GM12878 (cell line): ENCODE results near the gene DMXL2. TPM values are rescaled to one million over a fixed set of nuclear protein-coding genes. Genes with fewer than 3 reads are reported as not detected.

Experiments
- ATAC-seq: fragments of 200-7000 bp; cut with Tn5 transposase; 3 replicates; pipeline ENCODE4 v1.9.1; 2020; ENCODE audit warnings: mild to moderate bottlenecking, moderate library complexity
- BruUV-seq: library from RNA; stranded (reverse); fragments of 400-500 nt; replicated peaks from 2 replicates; lab custom pipeline; 2021; lab: Mats Ljungman, UMichigan
- CTCF ChIA-PET: fragments of 300-600 bp; sonication (Branson Sonifier 250); formaldehyde crosslinking; extraction: SDS; loops from one replicate; lab custom pipeline; 2021; ENCODE audit warnings: inconsistent platforms; lab: Yijun Ruan, JAX
- POLR2A ChIA-PET: fragments of 350-600 bp; formaldehyde crosslinking; extraction: SDS; loops from one replicate; lab custom pipeline; 2021; ENCODE audit warnings: inconsistent platforms; lab: Charles Lee
- RAD21 ChIA-PET: fragments of 300-600 bp; sonication (Branson Sonifier 250); formaldehyde crosslinking; loops from one replicate; lab custom pipeline; 2023; ENCODE audit warnings: antibody characterized with exemption; ENCODE audit not compliant: unreplicated experiment; lab: Charles Lee
- SMC1A ChIA-PET: fragments of 300-600 bp; sonication (Branson Sonifier 250); formaldehyde crosslinking; loops from one replicate; lab custom pipeline; 2023; ENCODE audit not compliant: unreplicated experiment, uncharacterized antibody; lab: Charles Lee
- DNase-seq: peaks from one replicate; pipeline ENCODE4 v3.0.0-alpha.2; 2011; ENCODE audit warnings: low read depth, low spot score
- FAIRE-seq: peaks from 3 replicates; lab custom pipeline; 2011; peaks lifted over from hg19 to GRCh38; lab: Jason Lieb, UNC
- H2AFZ ChIP-seq: 2 replicates; pipeline ENCODE4 v1.6.0; 2011; ENCODE audit warnings: low read depth, low read length, control low read depth; ENCODE audit not compliant: control insufficient read depth
- H3K27ac ChIP-seq: 2 replicates; pipeline ENCODE4 v1.5.1; 2011; ENCODE audit warnings: control low read depth; ENCODE audit not compliant: control insufficient read depth, insufficient read depth
- H3K27me3 ChIP-seq, 2 experiments: replicated peaks in 1 of 2; 2 replicates each; pipeline versions ENCODE4 v1.6.0 to v1.6.1; 2011; ENCODE audit warnings: low read length in 1 of 2; ENCODE audit not compliant: control insufficient read depth in 2 of 2, insufficient read depth in 2 of 2
- H3K36me3 ChIP-seq, 2 experiments: 2 replicates each; pipeline ENCODE4 v1.5.1; 2011; ENCODE audit warnings: low read length in 1 of 2; ENCODE audit not compliant: control insufficient read depth in 2 of 2, insufficient read depth in 2 of 2
- H3K4me1 ChIP-seq: 2 replicates; pipeline ENCODE4 v1.6.1; 2011; ENCODE audit warnings: mild to moderate bottlenecking, low read length, moderate library complexity, mixed read lengths; ENCODE audit not compliant: control insufficient read depth, insufficient read depth
- H3K4me2 ChIP-seq: 2 replicates; pipeline ENCODE4 v1.6.0; 2011; ENCODE audit warnings: control low read depth; ENCODE audit not compliant: control insufficient read depth, insufficient read depth
- H3K4me3 ChIP-seq: fragments of 200-600 bp; sonication (generic); 2 replicates; pipeline ENCODE4 v1.5.1; 2016
- H3K79me2 ChIP-seq: 2 replicates; pipeline ENCODE4 v1.6.0; 2011; ENCODE audit warnings: low read length; ENCODE audit not compliant: control insufficient read depth, insufficient read depth
- H3K9ac ChIP-seq: 2 replicates; pipeline ENCODE4 v1.8.0; 2011; ENCODE audit warnings: low read length, control low read depth, mixed read lengths; ENCODE audit not compliant: control insufficient read depth, insufficient read depth
- H3K9me3 ChIP-seq: replicated peaks from 3 replicates; pipeline ENCODE4 v1.5.1; 2011; ENCODE audit warnings: mild to moderate bottlenecking, low read length; ENCODE audit not compliant: control insufficient read depth, insufficient read depth
- H4K20me1 ChIP-seq: 2 replicates; pipeline ENCODE4 v1.6.0; 2011; ENCODE audit not compliant: control insufficient read depth, insufficient read depth
- CHD4 ChIP-seq: fragments of 200-600 bp; sonication (generic); IDR thresholded peaks from 2 replicates; pipeline ENCODE4 v1.6.1; 2016; ENCODE audit warnings: mild to moderate bottlenecking
- JUNB ChIP-seq: IDR thresholded peaks from 2 replicates; pipeline ENCODE4 v1.6.1; 2016; ENCODE audit warnings: antibody characterized with exemption, mild to moderate bottlenecking
- NFYB ChIP-seq: IDR thresholded peaks from 2 replicates; pipeline ENCODE4 v1.6.1; 2011; ENCODE audit warnings: low read depth, mild to moderate bottlenecking, low read length, improper control_type of control experiment, moderate library complexity; ENCODE audit not compliant: insufficient read depth
- PAX8 ChIP-seq: fragments of 450-650 bp; IDR thresholded peaks from 2 replicates; pipeline ENCODE4 v1.6.1; 2017; ENCODE audit warnings: mild to moderate bottlenecking, moderate library complexity
- PKNOX1 ChIP-seq: fragments of 450-650 bp; IDR thresholded peaks from 2 replicates; pipeline ENCODE4 v1.6.1; 2016; ENCODE audit warnings: mild to moderate bottlenecking
- RCOR1 ChIP-seq: conservative IDR thresholded peaks from 2 replicates; pipeline ENCODE4 v1.6.1; 2012; ENCODE audit warnings: low read depth, low read length, improper control_type of control experiment
- ZSCAN29 ChIP-seq: fragments of 450-650 bp; IDR thresholded peaks from 2 replicates; pipeline ENCODE4 v1.6.1; 2017; ENCODE audit warnings: mild to moderate bottlenecking, moderate library complexity
- WGBS: methylation state at CpG from one replicate; pipeline ENCODE4 v1.1.6; 2016; ENCODE audit warnings: low lambda C conversion rate; ENCODE audit not compliant: insufficient replicate concordance, insufficient coverage; ENCODE audit errors: missing lambda C conversion rate; 5-methylcytosine and 5-hydroxymethylcytosine counted together
- in situ Hi-C: fragments of 300-500 bp; cut with MboI; formaldehyde crosslinking; loops from 9 replicates; pipeline ENCODE4 v1.14.3; 2018; ENCODE audit warnings: mixed read lengths
- intact Hi-C: fragments of 100-400 bp; cut with micrococcal nuclease; formaldehyde crosslinking; loops from one replicate; pipeline ENCODE4 v1.14.2; 2022; ENCODE audit not compliant: unreplicated experiment
- polyA plus RNA-seq, 11 experiments: library from polyadenylated mRNA; depleted of rRNA in 4 of 11; unstranded in 6 of 11; stranded (reverse) in 5 of 11; fragments of >200 nt; fragmentation: Nextera tagmentation in 4 of 11; fragmentation: Illumina TruSeq in 1 of 11; extraction: Ambion mirVana in 4 of 11; extraction: Trizol in 1 of 11; gene quantifications; 1 replicate in 1 of 11; 2 replicates in 10 of 11; pipeline versions ENCODE4 v1.2.1 to v1.2.3, GENCODE V29; 2011 to 2016; ENCODE audit warnings: inconsistent platforms in 2 of 11, missing spikeins in 2 of 11, low read depth in 1 of 11
- total RNA-seq, 4 experiments: library from RNA; depleted of rRNA in 3 of 4; stranded (reverse); fragments of >200 nt in 3 of 4; fragmentation: Illumina TruSeq in 1 of 4; extraction: Trizol in 1 of 4; gene quantifications; 2 replicates each; pipeline versions ENCODE4 v1.2.1 to v1.2.3, GENCODE V29; 2013 to 2021
- TF ChIP-seq, protein P1 (sequence below): IDR thresholded peaks from 2 replicates; pipeline ENCODE4 v1.6.1; 2011; ENCODE audit warnings: borderline replicate concordance, low read depth, mild to moderate bottlenecking, moderate library complexity, low read length; ENCODE audit not compliant: insufficient read depth, poor library complexity, severe bottlenecking
- TF ChIP-seq, protein P2 (sequence below): fragments of 450-650 bp; formaldehyde crosslinking; IDR thresholded peaks from 2 replicates; pipeline ENCODE4 v1.4.0; 2020; ENCODE audit warnings: mild to moderate bottlenecking, moderate library complexity

The DMXL2 gene
- total and polyA plus RNA-seq, 10 of the 15 experiments (the other 5 are each of a cell fraction or from before 2014, with no cell fraction given) = 8.5 to 32.1 (median 22.0) TPM

GRCh38 chr15:51533672-51534398 is 88.7 kb downstream of the DMXL2 start:
- no peaks in the 10 kb centered on the region for H3K79me2 ChIP-seq
- FAIRE-seq (no peak), ATAC-seq (peak; percentile 51), DNase-seq (no peak)
- SMC1A ChIA-PET = interaction anchor here (0.8 to 2.0 kb wide), 6 partner anchors 13 to 243 kb away, joined by 3 to 7 read pairs (median 5); no protein-coding TSS in a partner anchor
- no peak for TF ChIP-seq NFYB
- peak; percentile 59; the same call in 1 of the 2 replicates for TF ChIP-seq JUNB
- H3K4me3 ChIP-seq = no peak overlapping the region
- no peak overlapping the region for H2AFZ ChIP-seq
- no peaks in the 10 kb centered on the region; the same call in 2 of the 3 replicates for H3K9me3 ChIP-seq
- H3K27ac ChIP-seq = no peak overlapping the region
- 40% methylated on average over 4 of the region's 4 CpGs for WGBS
- POLR2A ChIA-PET = no interaction called here
- no peaks in the 10 kb centered on the region for H4K20me1 ChIP-seq
- no peaks in the 10 kb centered on the region for H3K27me3 ChIP-seq
- no TSS peak for BruUV-seq
- H3K36me3 ChIP-seq = no peaks in the 10 kb centered on the region
- CTCF ChIA-PET = interaction anchor here (1.6 to 4.4 kb wide), 4 partner anchors 11 to 243 kb away, joined by 4 to 37 read pairs (median 22); no protein-coding TSS in a partner anchor
- no peaks in the 10 kb centered on the region for H3K4me1 ChIP-seq
- intact Hi-C loops = no loop called here
- RAD21 ChIA-PET = interaction anchor here (1.2 kb wide), 1 partner anchor 243 kb away, joined by 3 read pairs; no protein-coding TSS in a partner anchor
- no peak overlapping the region for H3K4me2 ChIP-seq
- in situ Hi-C loops = no loop called here
- H3K9ac ChIP-seq = no peak overlapping the region

DNA sequence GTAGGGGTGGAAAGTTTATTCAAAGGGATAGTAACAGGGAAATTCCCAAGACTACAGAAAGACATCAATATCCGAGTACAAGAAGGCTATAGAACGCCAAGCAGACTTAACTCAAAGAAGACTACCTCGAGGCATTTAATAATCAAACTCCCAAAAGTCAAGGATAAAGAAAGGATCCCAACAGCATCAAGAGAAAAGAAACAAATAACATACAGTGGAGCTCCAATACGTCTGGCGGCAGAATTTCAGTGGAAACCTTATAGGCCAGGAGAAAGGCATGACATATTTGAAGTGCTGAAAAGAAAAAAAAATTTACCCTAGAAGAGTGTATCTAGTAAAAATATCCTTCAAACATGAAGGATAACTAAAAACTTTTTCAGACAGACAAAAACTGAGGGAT is 95.6 kb downstream of the DMXL2 start:
- H3K27me3 ChIP-seq = no peaks in the 10 kb centered on the region
- H3K36me3 ChIP-seq = no peaks in the 10 kb centered on the region; a peak in 1 of 4 replicates
- BruUV-seq = no TSS peak
- DNase-seq = no peak
- POLR2A ChIA-PET = interaction anchor here (0.7 kb wide), 1 partner anchor 49 kb away, joined by 3 read pairs; no protein-coding TSS in a partner anchor
- ATAC-seq = no peak
- no peaks in the 10 kb centered on the region for H4K20me1 ChIP-seq
- CTCF ChIA-PET = interaction anchor here (0.9 kb wide), 1 partner anchor 131 kb away, joined by 3 read pairs; no protein-coding TSS in a partner anchor
- no peak overlapping the region for H3K27ac ChIP-seq
- H3K4me3 ChIP-seq = no peak overlapping the region
- H2AFZ ChIP-seq = no peak overlapping the region
- RAD21 ChIA-PET = no interaction called here
- SMC1A ChIA-PET = interaction anchor here (1.0 kb wide), 1 partner anchor 10 kb away, joined by 3 read pairs; no protein-coding TSS in a partner anchor
- H3K79me2 ChIP-seq = no peaks in the 10 kb centered on the region
- H3K4me1 ChIP-seq = no peaks in the 10 kb centered on the region
- 89% methylated on average over 5 of the region's 5 CpGs for whole genome bisulfite sequencing
- intact Hi-C loops (no loop called here), in situ Hi-C loops (no loop called here)
- no peaks in the 10 kb centered on the region; the same call in 1 of the 3 replicates for H3K9me3 ChIP-seq
- no peak overlapping the region for H3K9ac ChIP-seq
- no peak overlapping the region for H3K4me2 ChIP-seq
- FAIRE-seq = no peak
- no peak for TF ChIP-seq CHD4
- TF ChIP-seq, protein P1, sequence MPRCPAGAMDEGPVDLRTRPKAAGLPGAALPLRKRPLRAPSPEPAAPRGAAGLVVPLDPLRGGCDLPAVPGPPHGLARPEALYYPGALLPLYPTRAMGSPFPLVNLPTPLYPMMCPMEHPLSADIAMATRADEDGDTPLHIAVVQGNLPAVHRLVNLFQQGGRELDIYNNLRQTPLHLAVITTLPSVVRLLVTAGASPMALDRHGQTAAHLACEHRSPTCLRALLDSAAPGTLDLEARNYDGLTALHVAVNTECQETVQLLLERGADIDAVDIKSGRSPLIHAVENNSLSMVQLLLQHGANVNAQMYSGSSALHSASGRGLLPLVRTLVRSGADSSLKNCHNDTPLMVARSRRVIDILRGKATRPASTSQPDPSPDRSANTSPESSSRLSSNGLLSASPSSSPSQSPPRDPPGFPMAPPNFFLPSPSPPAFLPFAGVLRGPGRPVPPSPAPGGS = no peak
- no peak for TF ChIP-seq ZSCAN29
- no peak for TF ChIP-seq RCOR1
- no peak for TF ChIP-seq PKNOX1
- TF ChIP-seq, protein P2, sequence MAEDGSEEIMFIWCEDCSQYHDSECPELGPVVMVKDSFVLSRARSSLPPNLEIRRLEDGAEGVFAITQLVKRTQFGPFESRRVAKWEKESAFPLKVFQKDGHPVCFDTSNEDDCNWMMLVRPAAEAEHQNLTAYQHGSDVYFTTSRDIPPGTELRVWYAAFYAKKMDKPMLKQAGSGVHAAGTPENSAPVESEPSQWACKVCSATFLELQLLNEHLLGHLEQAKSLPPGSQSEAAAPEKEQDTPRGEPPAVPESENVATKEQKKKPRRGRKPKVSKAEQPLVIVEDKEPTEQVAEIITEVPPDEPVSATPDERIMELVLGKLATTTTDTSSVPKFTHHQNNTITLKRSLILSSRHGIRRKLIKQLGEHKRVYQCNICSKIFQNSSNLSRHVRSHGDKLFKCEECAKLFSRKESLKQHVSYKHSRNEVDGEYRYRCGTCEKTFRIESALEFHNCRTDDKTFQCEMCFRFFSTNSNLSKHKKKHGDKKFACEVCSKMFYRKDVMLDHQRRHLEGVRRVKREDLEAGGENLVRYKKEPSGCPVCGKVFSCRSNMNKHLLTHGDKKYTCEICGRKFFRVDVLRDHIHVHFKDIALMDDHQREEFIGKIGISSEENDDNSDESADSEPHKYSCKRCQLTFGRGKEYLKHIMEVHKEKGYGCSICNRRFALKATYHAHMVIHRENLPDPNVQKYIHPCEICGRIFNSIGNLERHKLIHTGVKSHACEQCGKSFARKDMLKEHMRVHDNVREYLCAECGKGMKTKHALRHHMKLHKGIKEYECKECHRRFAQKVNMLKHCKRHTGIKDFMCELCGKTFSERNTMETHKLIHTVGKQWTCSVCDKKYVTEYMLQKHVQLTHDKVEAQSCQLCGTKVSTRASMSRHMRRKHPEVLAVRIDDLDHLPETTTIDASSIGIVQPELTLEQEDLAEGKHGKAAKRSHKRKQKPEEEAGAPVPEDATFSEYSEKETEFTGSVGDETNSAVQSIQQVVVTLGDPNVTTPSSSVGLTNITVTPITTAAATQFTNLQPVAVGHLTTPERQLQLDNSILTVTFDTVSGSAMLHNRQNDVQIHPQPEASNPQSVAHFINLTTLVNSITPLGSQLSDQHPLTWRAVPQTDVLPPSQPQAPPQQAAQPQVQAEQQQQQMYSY (CRISPR knock-in tag) = no peak
- no peak for TF ChIP-seq PAX8
